Thyroid gland (tissue), 4 donors: Measurements from ENCODE around the gene ZNF467. TPM values are rescaled to one million over a fixed set of nuclear protein-coding genes. Genes with fewer than 3 reads are reported as not detected.

Experiments used
- DNase-seq, 2 donors: peaks; one replicate each; pipeline ENCODE4 v3.0.0-alpha.2; 2019
- H3K27ac ChIP-seq, 3 donors: fragments of 200-600 bp; sonication (generic); 1 replicate in 2 of 3; 2 replicates in 1 of 3; pipeline ENCODE4 v1.5.1; 2016 to 2019; ENCODE audit warnings: mild to moderate bottlenecking in 1 of 3, moderate library complexity in 1 of 3
- H3K27me3 ChIP-seq: fragments of 200-600 bp; sonication (generic); one replicate; pipeline ENCODE4 v1.5.1; 2019
- H3K36me3 ChIP-seq, 2 donors: fragments of 200-600 bp; sonication (generic); one replicate each; pipeline ENCODE4 v1.5.1; 2016 to 2019
- H3K4me1 ChIP-seq, 2 donors: fragments of 200-600 bp; sonication (generic); one replicate each; pipeline ENCODE4 v1.5.1; 2017 to 2019
- H3K4me3 ChIP-seq, 3 donors: fragments of 200-600 bp; sonication (generic); replicated peaks in 1 of 3; 1 replicate in 2 of 3; 2 replicates in 1 of 3; pipeline ENCODE4 v1.5.1; 2016; ENCODE audit warnings: mild to moderate bottlenecking in 1 of 3
- H3K9me3 ChIP-seq: fragments of 200-600 bp; sonication (generic); one replicate; pipeline ENCODE4 v1.5.1; 2017
- POLR2A ChIP-seq, 2 donors: fragments of 450-650 bp; IDR thresholded peaks; one replicate each; pipeline ENCODE4 v1.6.1; 2017; ENCODE audit warnings: antibody characterized with exemption in 2 of 2, mild to moderate bottlenecking in 2 of 2, moderate library complexity in 1 of 2
- WGBS, 2 donors: methylation state at CpG; one replicate each; pipeline ENCODE4 v1.1.5; 2017; 5-methylcytosine and 5-hydroxymethylcytosine counted together
- intact Hi-C: fragments of 100-400 bp; cut with DNase I; formaldehyde crosslinking; loops from one replicate; pipeline ENCODE4 v1.15.1; 2023
- total RNA-seq, 4 donors: library from RNA; depleted of rRNA; stranded (reverse); fragments of >200 nt; gene quantifications; one replicate each; pipeline ENCODE4 v1.2.3, GENCODE V29; 2016
- TF ChIP-seq, protein P1 (sequence below), 6 experiments: fragments of 200-600 bp in 3 of 6; fragments of 450-650 bp in 3 of 6; sonication (generic) in 3 of 6; IDR thresholded peaks; one replicate each; pipeline ENCODE4 v1.5.1; 2016 to 2019; ENCODE audit warnings: antibody characterized with exemption in 6 of 6, mild to moderate bottlenecking in 2 of 6, inconsistent platforms in 1 of 6, moderate library complexity in 1 of 6

The ZNF467 gene
- total RNA-seq, 4 donors from 2014 or later: 11.8 to 18.8 (median 15.5) TPM

DNA sequence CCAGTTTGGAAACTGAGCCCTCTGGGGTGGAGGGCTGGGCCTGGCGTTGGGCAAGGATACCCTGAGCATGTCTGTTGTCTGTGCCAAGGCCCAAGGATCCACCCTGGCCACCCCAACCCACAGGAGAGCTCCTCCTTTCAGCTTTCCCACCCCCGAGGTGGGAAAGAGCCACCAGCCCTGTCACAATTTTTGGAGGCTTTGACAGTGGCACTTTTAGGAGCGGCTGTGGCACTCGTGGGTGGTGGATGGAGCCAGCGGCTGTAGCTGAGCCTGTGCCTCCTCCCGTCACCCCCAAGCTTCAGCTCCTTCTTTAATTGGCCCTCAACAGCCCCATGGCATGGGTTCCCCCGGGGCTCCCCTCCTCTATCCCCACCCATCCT is 46.6 kb upstream of the ZNF467 start:
- intact Hi-C loops: no loop called here
- Histone ChIP-seq H3K27me3 (no peaks in the 10 kb centered on the region), H3K9me3 (no peaks in the 10 kb centered on the region), H3K36me3 (no peaks in the 10 kb centered on the region), H3K4me1 (peaks cover 5 to 6% of the 10 kb centered on the region in 2 donors), H3K27ac (no peak overlapping the region), H3K4me3 (no peak overlapping the region)
- TF ChIP-seq, protein P1, sequence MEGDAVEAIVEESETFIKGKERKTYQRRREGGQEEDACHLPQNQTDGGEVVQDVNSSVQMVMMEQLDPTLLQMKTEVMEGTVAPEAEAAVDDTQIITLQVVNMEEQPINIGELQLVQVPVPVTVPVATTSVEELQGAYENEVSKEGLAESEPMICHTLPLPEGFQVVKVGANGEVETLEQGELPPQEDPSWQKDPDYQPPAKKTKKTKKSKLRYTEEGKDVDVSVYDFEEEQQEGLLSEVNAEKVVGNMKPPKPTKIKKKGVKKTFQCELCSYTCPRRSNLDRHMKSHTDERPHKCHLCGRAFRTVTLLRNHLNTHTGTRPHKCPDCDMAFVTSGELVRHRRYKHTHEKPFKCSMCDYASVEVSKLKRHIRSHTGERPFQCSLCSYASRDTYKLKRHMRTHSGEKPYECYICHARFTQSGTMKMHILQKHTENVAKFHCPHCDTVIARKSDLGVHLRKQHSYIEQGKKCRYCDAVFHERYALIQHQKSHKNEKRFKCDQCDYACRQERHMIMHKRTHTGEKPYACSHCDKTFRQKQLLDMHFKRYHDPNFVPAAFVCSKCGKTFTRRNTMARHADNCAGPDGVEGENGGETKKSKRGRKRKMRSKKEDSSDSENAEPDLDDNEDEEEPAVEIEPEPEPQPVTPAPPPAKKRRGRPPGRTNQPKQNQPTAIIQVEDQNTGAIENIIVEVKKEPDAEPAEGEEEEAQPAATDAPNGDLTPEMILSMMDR (IDR thresholded peaks at IDR 0.05): no peak
- no peak for TF ChIP-seq POLR2A (IDR thresholded peaks at IDR 0.05)
- no peak for DNase-seq
- WGBS, 2 donors: 81 to 95% methylated on average over 6 to 7 of the region's 7 CpGs

DNA sequence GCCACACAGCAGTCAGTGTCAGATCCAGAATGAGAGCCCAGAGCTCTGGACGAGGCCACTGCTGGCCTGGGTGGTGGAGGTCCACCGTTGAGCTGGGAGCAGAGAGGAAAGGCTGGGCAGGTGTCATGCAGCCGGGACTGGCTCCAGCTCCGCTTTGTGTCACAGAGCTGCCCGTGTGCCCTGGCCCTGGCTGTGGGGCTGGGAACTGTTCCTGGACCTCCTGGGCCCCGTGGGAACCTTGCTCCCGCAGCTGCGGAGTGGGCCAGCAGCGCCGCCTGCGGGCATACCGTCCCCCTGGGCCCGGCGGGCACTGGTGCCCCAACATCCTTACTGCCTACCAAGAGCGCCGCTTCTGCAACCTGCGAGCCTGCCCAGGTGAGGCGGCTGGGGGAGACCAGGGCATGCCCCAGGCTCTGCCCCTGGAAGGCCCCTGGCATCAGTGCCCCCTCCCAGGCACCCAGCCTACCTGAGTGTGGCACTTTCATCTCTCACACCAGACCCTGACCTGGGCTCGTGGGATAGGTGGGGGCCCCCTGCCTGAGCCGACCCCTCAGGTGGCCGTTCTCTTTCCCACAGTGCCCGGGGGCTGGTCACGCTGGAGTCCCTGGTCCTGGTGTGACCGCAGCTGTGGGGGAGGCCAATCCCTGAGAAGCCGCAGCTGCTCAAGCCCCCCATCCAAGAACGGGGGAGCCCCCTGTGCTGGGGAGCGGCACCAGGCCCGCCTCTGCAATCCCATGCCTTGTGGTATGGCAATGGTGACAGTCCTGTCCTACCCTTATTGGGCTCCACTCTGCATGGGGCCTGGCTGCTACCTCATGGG is 46.0 kb upstream of the ZNF467 start:
- Histone ChIP-seq H3K9me3 (no peaks in the 10 kb centered on the region), H3K4me3 (no peak overlapping the region), H3K27me3 (no peaks in the 10 kb centered on the region), H3K36me3 (no peaks in the 10 kb centered on the region), H3K27ac (no peak overlapping the region), H3K4me1 (peaks cover 5 to 6% of the 10 kb centered on the region in 2 donors)
- intact Hi-C loops: no loop called here
- 81 to 93% methylated on average over 9 to 21 of the region's 28 CpGs for WGBS, 2 donors
- TF ChIP-seq, protein P1 (IDR thresholded peaks at IDR 0.05): no peak
- no peak for TF ChIP-seq POLR2A (IDR thresholded peaks at IDR 0.05)
- no peak for DNase-seq

DNA sequence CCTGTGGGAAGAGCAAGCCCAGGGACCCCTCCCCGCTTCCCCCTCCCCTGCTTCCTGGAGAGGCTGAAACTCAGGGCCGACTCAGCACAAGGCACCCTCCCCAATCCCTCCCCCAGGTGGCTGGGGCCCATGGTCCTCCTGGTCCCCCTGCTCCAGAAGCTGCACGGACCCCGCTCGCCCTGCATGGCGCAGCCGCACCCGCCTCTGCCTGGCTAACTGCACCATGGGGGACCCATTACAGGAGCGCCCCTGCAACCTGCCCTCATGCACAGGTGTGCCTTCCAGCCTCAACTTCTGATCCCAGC is 45.1 kb upstream of the ZNF467 start:
- Histone ChIP-seq H3K4me1 (peaks cover 5 to 6% of the 10 kb centered on the region in 2 donors), H3K9me3 (no peaks in the 10 kb centered on the region), H3K27ac (no peak overlapping the region), H3K27me3 (no peaks in the 10 kb centered on the region), H3K36me3 (no peaks in the 10 kb centered on the region), H3K4me3 (no peak overlapping the region)
- DNase-seq: no peak
- intact Hi-C loops: no loop called here
- no peak for TF ChIP-seq POLR2A (IDR thresholded peaks at IDR 0.05)
- TF ChIP-seq, protein P1 (IDR thresholded peaks at IDR 0.05): no peak
- WGBS, 2 donors: 77 to 92% methylated on average over 3 to 9 of the region's 9 CpGs

DNA sequence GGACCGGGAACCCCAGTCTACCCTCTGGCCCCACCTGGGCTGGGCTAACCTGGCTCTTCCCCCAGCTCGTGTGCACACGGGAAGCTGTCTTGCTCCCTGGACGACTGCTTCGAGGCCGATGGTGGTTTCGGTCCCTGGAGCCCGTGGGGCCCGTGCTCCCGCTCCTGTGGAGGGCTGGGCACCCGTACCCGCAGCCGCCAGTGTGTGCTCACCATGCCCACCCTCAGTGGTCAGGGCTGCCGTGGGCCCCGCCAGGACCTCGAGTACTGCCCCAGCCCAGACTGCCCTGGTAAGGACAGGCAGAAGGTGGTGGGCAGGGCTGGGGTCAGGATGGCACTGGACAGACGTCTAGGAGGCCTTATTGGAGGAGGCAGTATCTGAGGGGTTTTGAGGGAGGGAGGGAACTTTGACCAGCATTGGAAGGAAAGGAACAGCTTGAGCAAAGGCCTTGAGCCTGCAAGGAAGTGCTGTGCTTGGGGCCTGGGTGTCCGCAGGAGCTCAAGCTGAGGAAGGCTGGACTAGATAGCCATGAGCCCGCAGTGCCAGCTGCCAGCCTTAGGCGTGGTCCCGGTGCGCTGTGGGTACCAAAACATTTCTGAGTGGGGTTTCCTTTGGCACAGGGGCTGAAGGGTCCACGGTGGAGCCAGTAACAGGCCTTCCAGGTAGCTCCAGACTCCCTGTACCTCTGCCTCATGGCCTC is 44.6 kb upstream of the ZNF467 start:
- Histone ChIP-seq H3K27me3 (no peaks in the 10 kb centered on the region), H3K27ac (no peak overlapping the region), H3K36me3 (no peaks in the 10 kb centered on the region), H3K9me3 (no peaks in the 10 kb centered on the region), H3K4me3 (no peak overlapping the region), H3K4me1 (peaks cover 5 to 6% of the 10 kb centered on the region in 2 donors)
- 82 to 83% methylated on average over 14 to 21 of the region's 23 CpGs for WGBS, 2 donors
- TF ChIP-seq POLR2A (IDR thresholded peaks at IDR 0.05): no peak
- TF ChIP-seq, protein P1 (IDR thresholded peaks at IDR 0.05): no peak
- no peak for DNase-seq
- intact Hi-C loops: no loop called here

DNA sequence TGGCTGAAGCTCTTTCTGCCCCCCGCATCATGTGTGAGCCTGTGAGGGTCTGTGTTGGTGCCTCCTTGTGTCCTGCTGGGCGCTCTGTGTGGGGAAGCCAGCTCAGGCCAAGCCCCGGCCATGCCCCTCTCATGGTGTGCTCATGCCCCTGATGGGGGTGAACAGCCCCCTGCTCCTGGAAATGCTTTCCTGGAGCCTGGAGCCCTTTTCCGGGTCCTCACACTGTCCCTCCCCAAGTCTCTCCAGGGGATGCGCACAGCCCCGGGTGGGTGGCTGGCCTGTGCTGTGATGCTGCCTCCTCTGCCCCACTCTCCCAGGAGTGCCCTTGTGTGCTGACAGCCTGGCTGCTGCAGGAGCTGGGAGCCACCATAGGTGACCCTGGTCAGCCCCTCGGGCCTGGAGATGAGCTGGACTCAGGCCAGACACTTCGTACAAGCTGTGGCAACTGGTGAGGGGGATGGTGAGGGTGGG is 43.9 kb upstream of the ZNF467 start:
- no peak overlapping the region for H3K4me3 ChIP-seq
- no peaks in the 10 kb centered on the region for H3K36me3 ChIP-seq
- DNase-seq: no peak
- H3K4me1 ChIP-seq: peaks cover 5 to 6% of the 10 kb centered on the region in 2 donors
- H3K27ac ChIP-seq: no peak overlapping the region
- intact Hi-C loops: no loop called here
- no peaks in the 10 kb centered on the region for H3K27me3 ChIP-seq
- WGBS, 2 donors: 67 to 70% methylated on average over 6 to 8 of the region's 8 CpGs
- no peaks in the 10 kb centered on the region for H3K9me3 ChIP-seq
- no peak for TF ChIP-seq POLR2A (IDR thresholded peaks at IDR 0.05)
- TF ChIP-seq, protein P1 (IDR thresholded peaks at IDR 0.05): no peak
